ENCODE data around the gene ADGRV1. TPM values are rescaled to one million over a fixed set of nuclear protein-coding genes. Genes with fewer than 3 reads are reported as not detected.

Gene ADGRV1
- total and polyA plus RNA-seq, 9 of the 15 experiments (the other 6 are each of a cell fraction or from before 2014, with no cell fraction given) = 21.7 to 156 (median 58.2) TPM

GRCh38 chr5:90657788-90658187, 99.2 kb downstream of the ADGRV1 start (continued):
- TF ChIP-seq FOXM1 (IDR thresholded peaks at IDR 0.05; ENCODE audit: low read depth) = no peak
- TF ChIP-seq FOXM1 (CRISPR knock-in tag; IDR thresholded peaks at IDR 0.05; ENCODE audit: low read depth) = no peak
- TF ChIP-seq NCOA6 (IDR thresholded peaks at IDR 0.05) = no peak
- TF ChIP-seq ZNF197 (CRISPR knock-in tag; IDR thresholded peaks at IDR 0.05; ENCODE audit: low read depth) = no peak
- TF ChIP-seq ZFPM2 (CRISPR knock-in tag; IDR thresholded peaks at IDR 0.05) = no peak
- no peak for TF ChIP-seq ZNF696 (CRISPR knock-in tag; conservative IDR thresholded peaks at IDR 0.05)
- TF ChIP-seq CXXC5 (CRISPR knock-in tag; IDR thresholded peaks at IDR 0.05) = peak; percentile 38
- no peak for TF ChIP-seq ZNF764 (CRISPR knock-in tag; IDR thresholded peaks at IDR 0.05; ENCODE audit: low read depth)
- TF ChIP-seq TRIM28 (IDR thresholded peaks at IDR 0.05) = no peak
- no peak for TF ChIP-seq NR3C1 (CRISPR knock-in tag; IDR thresholded peaks at IDR 0.05)
- peak in 1 of 2 experiments; percentile 21; a peak in 1 of 4 replicates for TF ChIP-seq MAZ (CRISPR knock-in tag; conservative IDR thresholded peaks at IDR 0.05 in 1 of 2, IDR thresholded peaks at IDR 0.05 in 1 of 2)
- no peak for TF ChIP-seq EWSR1 (IDR thresholded peaks at IDR 0.05; ENCODE audit: borderline replicate concordance, low read depth, partially characterized antibody)
- no peak for TF ChIP-seq CREB3 (tag; conservative IDR thresholded peaks at IDR 0.05; ENCODE audit: low read depth)
- no peak for TF ChIP-seq SP1 (CRISPR knock-in tag; IDR thresholded peaks at IDR 0.05)
- TF ChIP-seq CBX5 (IDR thresholded peaks at IDR 0.05; ENCODE audit: borderline replicate concordance, low read depth) = no peak
- TF ChIP-seq TAF1 (IDR thresholded peaks at IDR 0.05; ENCODE audit: control insufficient read depth, extremely low read depth, insufficient read depth, low read length, severe bottlenecking) = no peak
- TF ChIP-seq ARID1B (IDR thresholded peaks at IDR 0.05) = peak; percentile 73
- no peak for TF ChIP-seq ZNF12 (CRISPR knock-in tag; IDR thresholded peaks at IDR 0.05)
- TF ChIP-seq DPF2 (IDR thresholded peaks at IDR 0.05) = peak; percentile 46
- no peak for TF ChIP-seq SP2 (IDR thresholded peaks at IDR 0.05; ENCODE audit: extremely low read depth, low read depth, low read length, poor library complexity, severe bottlenecking)
- no peak for TF ChIP-seq MAFG (tag; conservative IDR thresholded peaks at IDR 0.05)
- TF ChIP-seq WHSC1 (IDR thresholded peaks at IDR 0.05; ENCODE audit: low read length) = no peak
- no peak for TF ChIP-seq ZNF146 (CRISPR knock-in tag; IDR thresholded peaks at IDR 0.05; ENCODE audit: unreplicated experiment)
- no peak for TF ChIP-seq MXI1 (IDR thresholded peaks at IDR 0.05; ENCODE audit: low read depth, low read length)
- TF ChIP-seq E4F1 (CRISPR knock-in tag; IDR thresholded peaks at IDR 0.05; ENCODE audit: borderline replicate concordance) = no peak
- TF ChIP-seq ATF1 (CRISPR knock-in tag; IDR thresholded peaks at IDR 0.05) = no peak
- TF ChIP-seq ATF1 (tag; IDR thresholded peaks at IDR 0.05) = peak; percentile 51; the same call in 1 of the 2 replicates
- peak; percentile 47; the same call in 1 of the 2 replicates for TF ChIP-seq JUND (IDR thresholded peaks at IDR 0.05; ENCODE audit: borderline replicate concordance, low read depth, low read length)
- TF ChIP-seq JUND (tag; IDR thresholded peaks at IDR 0.05; ENCODE audit: borderline replicate concordance, low read depth, low read length) = peak; percentile 45; the same call in 1 of the 3 replicates
- TF ChIP-seq FOXP1 (CRISPR knock-in tag; IDR thresholded peaks at IDR 0.05) = no peak

Data from K562 (cell line).